Measurements from ENCODE around the gene TMEM63A.

GRCh38 chr1:225809842-225810578 is 72.2 kb downstream of the TMEM63A start, which contains the start of gene EPHX1:
- TF ChIP-seq EZH2phosphoT487 (IDR thresholded peaks at IDR 0.05; ENCODE audit: insufficient read depth, low read depth): no peak
- TF ChIP-seq EZH2 (IDR thresholded peaks at IDR 0.05; ENCODE audit: insufficient read depth, poor library complexity, severe bottlenecking): no peak
